ENCODE measurements around the gene CDKAL1.

The CDKAL1 gene

GRCh38 chr6:21034345-21034744 lies 500.1 kb downstream of the CDKAL1 start:
- TF ChIP-seq CTCF (IDR thresholded peaks at IDR 0.05; ENCODE audit: borderline replicate concordance, insufficient read depth, low read depth, low read length), result no peak
- H3K4me3 ChIP-seq (ENCODE audit: low read depth, low read length), result no peak overlapping the region

GRCh38 chr6:21037453-21037852 lies 503.2 kb downstream of the CDKAL1 start:
- TF ChIP-seq CTCF (IDR thresholded peaks at IDR 0.05; ENCODE audit: borderline replicate concordance, insufficient read depth, low read depth, low read length), result no peak
- H3K4me3 ChIP-seq (ENCODE audit: low read depth, low read length), result no peak overlapping the region

GRCh38 chr6:21039926-21040325 lies 505.7 kb downstream of the CDKAL1 start:
- no peak for TF ChIP-seq CTCF (IDR thresholded peaks at IDR 0.05; ENCODE audit: borderline replicate concordance, insufficient read depth, low read depth, low read length)
- no peak overlapping the region for H3K4me3 ChIP-seq (ENCODE audit: low read depth, low read length)

- TF ChIP-seq CTCF (IDR thresholded peaks at IDR 0.05; ENCODE audit: borderline replicate concordance, insufficient read depth, low read depth, low read length), result no peak
- H3K4me3 ChIP-seq (ENCODE audit: low read depth, low read length), result no peak overlapping the region
These were observed 511.0 kb downstream of the CDKAL1 start for GRCh38 chr6:21045135-21045700.

GRCh38 chr6:21046276-21046675 lies 512.0 kb downstream of the CDKAL1 start:
- H3K4me3 ChIP-seq (ENCODE audit: low read depth, low read length), result no peak overlapping the region

GRCh38 chr6:21048047-21048446 lies 513.8 kb downstream of the CDKAL1 start:
- TF ChIP-seq CTCF (IDR thresholded peaks at IDR 0.05; ENCODE audit: borderline replicate concordance, insufficient read depth, low read depth, low read length), result no peak

More at GRCh38 chr6:21046276-21046675, 512.0 kb downstream of the CDKAL1 start:
- no peak for TF ChIP-seq CTCF (IDR thresholded peaks at IDR 0.05; ENCODE audit: borderline replicate concordance, insufficient read depth, low read depth, low read length)

GRCh38 chr6:21049148-21049547 lies 514.9 kb downstream of the CDKAL1 start:
- no peak overlapping the region for H3K4me3 ChIP-seq (ENCODE audit: low read depth, low read length)
- TF ChIP-seq CTCF (IDR thresholded peaks at IDR 0.05; ENCODE audit: borderline replicate concordance, insufficient read depth, low read depth, low read length), result no peak

More at GRCh38 chr6:21048047-21048446, 513.8 kb downstream of the CDKAL1 start:
- H3K4me3 ChIP-seq (ENCODE audit: low read depth, low read length), result no peak overlapping the region
